ENCODE data around the gene ARHGAP6.
"Not testable (repeated sequence)": the region's sequence is repeated elsewhere in the genome, so short reads cannot be mapped to it uniquely, and the experiment has no call there.

The ARHGAP6 gene

GRCh38 chrX:11257711-11258110 is 408.0 kb downstream of the ARHGAP6 start:
- no peaks in the 10 kb centered on the region for H3K36me3 ChIP-seq (ENCODE audit: insufficient read depth, low read length)
- no peak overlapping the region for H3K4me3 ChIP-seq
- TF ChIP-seq FOXP2 (optimal IDR thresholded peaks at IDR 0.05; ENCODE audit: control extremely low read depth, extremely low read length, insufficient read depth) = no peak
- TF ChIP-seq POLR2AphosphoS5 (IDR thresholded peaks at IDR 0.05; ENCODE audit: borderline replicate concordance, low read depth, low read length) = no peak
- no peak for TF ChIP-seq EZH2 (IDR thresholded peaks at IDR 0.05)
- DNase-seq (ENCODE audit: low read depth, low spot score) = no peak
- H3K9ac ChIP-seq (ENCODE audit: insufficient read length) = no peak overlapping the region
- no peak overlapping the region for H3K27ac ChIP-seq
- H3K9me3 ChIP-seq (ENCODE audit: low read depth, low read length) = no peaks in the 10 kb centered on the region

GRCh38 chrX:11257290-11257689 is 408.4 kb downstream of the ARHGAP6 start:
- H3K27ac ChIP-seq = no peak overlapping the region
- DNase-seq (ENCODE audit: low read depth, low spot score) = no peak
- no peaks in the 10 kb centered on the region for H3K36me3 ChIP-seq (ENCODE audit: insufficient read depth, low read length)
- H3K9ac ChIP-seq (ENCODE audit: insufficient read length) = no peak overlapping the region
- no peak overlapping the region for H3K4me3 ChIP-seq
- no peaks in the 10 kb centered on the region for H3K9me3 ChIP-seq (ENCODE audit: low read depth, low read length)
- TF ChIP-seq POLR2AphosphoS5 (IDR thresholded peaks at IDR 0.05; ENCODE audit: borderline replicate concordance, low read depth, low read length) (no peak), EZH2 (IDR thresholded peaks at IDR 0.05) (no peak), FOXP2 (optimal IDR thresholded peaks at IDR 0.05; ENCODE audit: control extremely low read depth, extremely low read length, insufficient read depth) (no peak)

- no peak overlapping the region for H3K9ac ChIP-seq (ENCODE audit: insufficient read length)
- TF ChIP-seq FOXP2 (optimal IDR thresholded peaks at IDR 0.05; ENCODE audit: control extremely low read depth, extremely low read length, insufficient read depth) (no peak), EZH2 (IDR thresholded peaks at IDR 0.05) (no peak), POLR2AphosphoS5 (IDR thresholded peaks at IDR 0.05; ENCODE audit: borderline replicate concordance, low read depth, low read length) (no peak)
- no peak overlapping the region for H3K4me3 ChIP-seq
- no peaks in the 10 kb centered on the region for H3K9me3 ChIP-seq (ENCODE audit: low read depth, low read length)
- DNase-seq (ENCODE audit: low read depth, low spot score) = no peak
- no peak overlapping the region for H3K27ac ChIP-seq
- no peaks in the 10 kb centered on the region for H3K36me3 ChIP-seq (ENCODE audit: insufficient read depth, low read length)
Measured at GRCh38 chrX:11254417-11255109, 411.2 kb downstream of the ARHGAP6 start.

GRCh38 chrX:11244636-11245035 is 421.1 kb downstream of the ARHGAP6 start:
- Histone ChIP-seq H3K27ac (no peak overlapping the region), H3K9me3 (ENCODE audit: low read depth, low read length) (no peaks in the 10 kb centered on the region), H3K9ac (ENCODE audit: insufficient read length) (no peak overlapping the region), H3K36me3 (ENCODE audit: insufficient read depth, low read length) (no peaks in the 10 kb centered on the region), H3K4me3 (no peak overlapping the region)
- no peak for DNase-seq (ENCODE audit: low read depth, low spot score)
- no peak for TF ChIP-seq FOXP2 (optimal IDR thresholded peaks at IDR 0.05; ENCODE audit: control extremely low read depth, extremely low read length, insufficient read depth)
- no peak for TF ChIP-seq EZH2 (IDR thresholded peaks at IDR 0.05)
- no peak for TF ChIP-seq POLR2AphosphoS5 (IDR thresholded peaks at IDR 0.05; ENCODE audit: borderline replicate concordance, low read depth, low read length)

GRCh38 chrX:11242704-11243103 is 423.0 kb downstream of the ARHGAP6 start:
- H3K36me3 ChIP-seq (ENCODE audit: insufficient read depth, low read length) = no peaks in the 10 kb centered on the region
- H3K27ac ChIP-seq = no peak overlapping the region
- TF ChIP-seq POLR2AphosphoS5 (IDR thresholded peaks at IDR 0.05; ENCODE audit: borderline replicate concordance, low read depth, low read length) = no peak
- no peak for TF ChIP-seq FOXP2 (optimal IDR thresholded peaks at IDR 0.05; ENCODE audit: control extremely low read depth, extremely low read length, insufficient read depth)
- TF ChIP-seq EZH2 (IDR thresholded peaks at IDR 0.05) = no peak
- no peak for DNase-seq (ENCODE audit: low read depth, low spot score)
- no peaks in the 10 kb centered on the region for H3K9me3 ChIP-seq (ENCODE audit: low read depth, low read length)
- H3K4me3 ChIP-seq = no peak overlapping the region
- H3K9ac ChIP-seq (ENCODE audit: insufficient read length) = no peak overlapping the region

GRCh38 chrX:11241720-11242119 is 424.0 kb downstream of the ARHGAP6 start:
- Histone ChIP-seq H3K9me3 (ENCODE audit: low read depth, low read length) (no peaks in the 10 kb centered on the region), H3K9ac (ENCODE audit: insufficient read length) (no peak overlapping the region), H3K27ac (no peak overlapping the region), H3K4me3 (no peak overlapping the region), H3K36me3 (ENCODE audit: insufficient read depth, low read length) (no peaks in the 10 kb centered on the region)
- no peak for TF ChIP-seq FOXP2 (optimal IDR thresholded peaks at IDR 0.05; ENCODE audit: control extremely low read depth, extremely low read length, insufficient read depth)
- no peak for TF ChIP-seq EZH2 (IDR thresholded peaks at IDR 0.05)
- no peak for TF ChIP-seq POLR2AphosphoS5 (IDR thresholded peaks at IDR 0.05; ENCODE audit: borderline replicate concordance, low read depth, low read length)
- no peak for DNase-seq (ENCODE audit: low read depth, low spot score)

- no peak overlapping the region for H3K4me3 ChIP-seq
- no peaks in the 10 kb centered on the region for H3K36me3 ChIP-seq (ENCODE audit: insufficient read depth, low read length)
- TF ChIP-seq FOXP2 (optimal IDR thresholded peaks at IDR 0.05; ENCODE audit: control extremely low read depth, extremely low read length, insufficient read depth) (no peak), EZH2 (IDR thresholded peaks at IDR 0.05) (no peak), POLR2AphosphoS5 (IDR thresholded peaks at IDR 0.05; ENCODE audit: borderline replicate concordance, low read depth, low read length) (no peak)
- no peak overlapping the region for H3K27ac ChIP-seq
- H3K9ac ChIP-seq (ENCODE audit: insufficient read length) = no peak overlapping the region
- H3K9me3 ChIP-seq (ENCODE audit: low read depth, low read length) = no peaks in the 10 kb centered on the region
- no peak for DNase-seq (ENCODE audit: low read depth, low spot score)
Measured at GRCh38 chrX:11239230-11239629, 426.5 kb downstream of the ARHGAP6 start.

- H3K36me3 ChIP-seq (ENCODE audit: insufficient read depth, low read length); H3K4me3 ChIP-seq; DNase-seq (ENCODE audit: low read depth, low spot score); H3K27ac ChIP-seq; H3K9me3 ChIP-seq (ENCODE audit: low read depth, low read length); H3K9ac ChIP-seq (ENCODE audit: insufficient read length): not testable (repeated sequence)
Measured at GRCh38 chrX:11235377-11235776, 430.3 kb downstream of the ARHGAP6 start.

Measured in SK-N-MC (cell line).